ENCODE results near the gene MAP2K3. TPM values are rescaled to one million over a fixed set of nuclear protein-coding genes. Genes with fewer than 3 reads are reported as not detected.

MAP2K3 gene
- total RNA-seq, 1 experiment from 2014 or later: 50.9 TPM

DNA sequence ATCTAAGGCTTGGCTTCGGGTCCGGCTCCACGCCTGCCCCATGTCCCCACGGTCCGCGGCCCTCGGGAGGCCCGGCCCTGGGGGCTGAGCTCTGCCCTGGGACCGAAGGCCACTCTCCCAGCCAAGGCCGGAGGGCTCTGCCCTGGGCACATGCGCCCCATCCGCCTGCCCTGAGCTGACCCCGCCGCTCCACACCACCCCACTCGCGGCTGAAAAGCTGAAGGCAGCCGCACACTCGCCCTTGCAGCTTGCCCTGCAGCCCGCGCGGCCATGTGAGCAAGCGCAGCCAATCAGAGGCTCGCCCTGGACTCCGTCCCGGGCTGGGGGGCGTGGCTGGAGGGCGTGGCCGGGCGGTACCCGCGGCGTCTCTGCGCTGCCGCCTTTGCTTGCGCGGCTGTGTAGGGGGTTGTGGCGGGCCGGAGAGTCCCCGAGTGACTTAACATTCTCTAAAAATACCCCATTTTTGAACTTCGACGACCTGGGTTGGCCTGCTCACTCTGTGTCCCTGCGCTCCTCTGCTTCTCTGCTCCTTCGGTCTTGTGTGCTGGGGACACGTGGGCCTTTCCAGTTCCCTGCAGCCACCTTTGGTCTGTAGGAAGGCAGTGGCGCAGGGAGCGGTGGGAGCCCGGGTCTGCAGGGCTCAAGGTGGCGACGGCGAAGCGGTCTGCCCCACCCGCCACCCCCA, 8.8 kb upstream of the MAP2K3 start:
- Histone ChIP-seq H3K9me3 (no peaks in the 10 kb centered on the region), H3K36me3 (ENCODE audit: control insufficient read depth, insufficient read depth, low read length) (no peaks in the 10 kb centered on the region), H3K4me3 (ENCODE audit: low read depth, low read length) (peak overlapping the region; percentile 87), H3K4me1 (peaks cover 4% of the 10 kb centered on the region), H3K27me3 (replicated peaks; ENCODE audit: control insufficient read depth, insufficient read depth, low read length) (no peaks in the 10 kb centered on the region; the same call in 1 of the 2 replicates)
- POLR2A ChIA-PET: interaction anchor here (0.6 to 1.6 kb wide), 6 partner anchors 11 to 283 kb away, joined by 3 to 8 read pairs (median 4); no protein-coding TSS in a partner anchor
- peak; percentile 92 to 97 for DNase-seq
- TF ChIP-seq, protein P1, sequence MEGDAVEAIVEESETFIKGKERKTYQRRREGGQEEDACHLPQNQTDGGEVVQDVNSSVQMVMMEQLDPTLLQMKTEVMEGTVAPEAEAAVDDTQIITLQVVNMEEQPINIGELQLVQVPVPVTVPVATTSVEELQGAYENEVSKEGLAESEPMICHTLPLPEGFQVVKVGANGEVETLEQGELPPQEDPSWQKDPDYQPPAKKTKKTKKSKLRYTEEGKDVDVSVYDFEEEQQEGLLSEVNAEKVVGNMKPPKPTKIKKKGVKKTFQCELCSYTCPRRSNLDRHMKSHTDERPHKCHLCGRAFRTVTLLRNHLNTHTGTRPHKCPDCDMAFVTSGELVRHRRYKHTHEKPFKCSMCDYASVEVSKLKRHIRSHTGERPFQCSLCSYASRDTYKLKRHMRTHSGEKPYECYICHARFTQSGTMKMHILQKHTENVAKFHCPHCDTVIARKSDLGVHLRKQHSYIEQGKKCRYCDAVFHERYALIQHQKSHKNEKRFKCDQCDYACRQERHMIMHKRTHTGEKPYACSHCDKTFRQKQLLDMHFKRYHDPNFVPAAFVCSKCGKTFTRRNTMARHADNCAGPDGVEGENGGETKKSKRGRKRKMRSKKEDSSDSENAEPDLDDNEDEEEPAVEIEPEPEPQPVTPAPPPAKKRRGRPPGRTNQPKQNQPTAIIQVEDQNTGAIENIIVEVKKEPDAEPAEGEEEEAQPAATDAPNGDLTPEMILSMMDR (IDR thresholded peaks at IDR 0.05; ENCODE audit: insufficient read depth in 1 of 2, low read depth in 1 of 2, low read length in 1 of 2, severe bottlenecking in 1 of 2, unreplicated experiment in 1 of 2): peak in 1 of 2 experiments; percentile 35
- no peaks in the 10 kb centered on the region for H3K27me3 Mint-ChIP-seq (ENCODE audit: insufficient read depth, unreplicated experiment)
- intact Hi-C loops (cut with micrococcal nuclease; ENCODE audit: unreplicated experiment): loop anchor here (2.0 kb wide), 1 partner anchor 61 kb away; the partner anchor contains the start of gene TMEM11
- H3K4me3 Mint-ChIP-seq (ENCODE audit: unreplicated experiment): peak overlapping the region; percentile 90
- H3K9me3 Mint-ChIP-seq (ENCODE audit: unreplicated experiment): no peaks in the 10 kb centered on the region
- H3K36me3 Mint-ChIP-seq (ENCODE audit: insufficient read depth, unreplicated experiment): peaks cover 6% of the 10 kb centered on the region
- H3K27ac Mint-ChIP-seq (ENCODE audit: unreplicated experiment): peak overlapping the region; percentile 83
- CTCF ChIA-PET: interaction anchor here (0.8 to 1.4 kb wide), 8 partner anchors 11 to 237 kb away, joined by 3 to 4 read pairs (median 4); no protein-coding TSS in a partner anchor
- BruUV-seq (replicated peaks): no TSS peak
- peaks cover 7% of the 10 kb centered on the region for H3K4me1 Mint-ChIP-seq (ENCODE audit: low read depth, unreplicated experiment)

DNA sequence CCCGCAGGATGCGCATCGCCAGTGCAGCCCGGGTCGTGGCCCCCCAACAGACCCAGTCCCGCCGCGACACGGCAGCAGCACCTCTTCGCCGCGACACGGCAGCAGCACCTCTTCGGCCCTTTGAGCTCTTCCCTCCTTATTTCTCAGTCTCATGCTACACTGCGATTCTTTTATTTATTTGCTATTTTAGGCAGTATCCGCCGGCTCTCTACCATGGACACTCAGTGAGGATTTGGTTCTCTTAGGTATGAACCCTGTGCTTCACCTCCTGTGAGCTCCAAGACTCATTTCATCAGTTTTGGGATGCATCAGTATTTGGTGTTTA, 8.3 kb upstream of the MAP2K3 start:
- Mint-ChIP-seq H3K9me3 (ENCODE audit: unreplicated experiment) (no peaks in the 10 kb centered on the region), H3K4me3 (ENCODE audit: unreplicated experiment) (peak overlapping the region; percentile 90), H3K27me3 (ENCODE audit: insufficient read depth, unreplicated experiment) (no peaks in the 10 kb centered on the region), H3K27ac (ENCODE audit: unreplicated experiment) (peak overlapping the region; percentile 83), H3K4me1 (ENCODE audit: low read depth, unreplicated experiment) (peaks cover 7% of the 10 kb centered on the region), H3K36me3 (ENCODE audit: insufficient read depth, unreplicated experiment) (peaks cover 6% of the 10 kb centered on the region)
- no peak for DNase-seq
- ChIA-PET POLR2A (interaction anchor here (0.6 to 1.6 kb wide), 3 partner anchors 43 to 133 kb away, joined by 4 to 5 read pairs (median 4); no protein-coding TSS in a partner anchor), CTCF (interaction anchor here (0.8 to 1.4 kb wide), 5 partner anchors 10 to 235 kb away, joined by 3 to 4 read pairs (median 4); no protein-coding TSS in a partner anchor)
- TSS peak; percentile 85 for BruUV-seq (replicated peaks)
- no peaks in the 10 kb centered on the region for H3K36me3 ChIP-seq (ENCODE audit: control insufficient read depth, insufficient read depth, low read length)
- H3K4me3 ChIP-seq (ENCODE audit: low read depth, low read length): peak overlapping the region; percentile 87
- H3K4me1 ChIP-seq: peaks cover 4% of the 10 kb centered on the region
- H3K9me3 ChIP-seq: no peaks in the 10 kb centered on the region
- intact Hi-C loops (cut with micrococcal nuclease; ENCODE audit: unreplicated experiment): no loop called here
- TF ChIP-seq, protein P1 (IDR thresholded peaks at IDR 0.05; ENCODE audit: insufficient read depth in 1 of 2, low read depth in 1 of 2, low read length in 1 of 2, severe bottlenecking in 1 of 2, unreplicated experiment in 1 of 2): no peak
- no peaks in the 10 kb centered on the region; the same call in 1 of the 2 replicates for H3K27me3 ChIP-seq (replicated peaks; ENCODE audit: control insufficient read depth, insufficient read depth, low read length)

DNA sequence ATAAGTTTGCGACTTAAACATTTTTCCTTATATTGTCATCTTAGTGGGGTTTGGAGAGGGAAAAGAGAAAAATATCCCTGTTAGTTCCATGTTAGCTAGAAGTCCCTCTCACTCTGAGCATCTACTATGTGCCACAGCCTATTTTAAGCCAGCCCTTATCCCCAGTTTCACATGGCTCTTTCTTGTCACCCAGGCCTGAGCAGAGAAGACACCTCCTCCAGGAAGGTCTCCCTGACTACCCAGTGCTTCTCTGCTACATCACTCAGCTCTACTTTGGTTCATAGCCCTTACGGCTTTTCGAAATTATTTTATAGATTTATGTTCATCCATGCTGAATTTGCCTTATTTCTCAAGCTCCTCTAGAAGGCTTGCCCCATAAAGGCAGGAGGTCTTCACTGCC, 7.2 kb upstream of the MAP2K3 start:
- Histone ChIP-seq H3K36me3 (ENCODE audit: control insufficient read depth, insufficient read depth, low read length) (no peaks in the 10 kb centered on the region), H3K9me3 (no peaks in the 10 kb centered on the region), H3K4me3 (ENCODE audit: low read depth, low read length) (no peak overlapping the region), H3K27me3 (replicated peaks; ENCODE audit: control insufficient read depth, insufficient read depth, low read length) (no peaks in the 10 kb centered on the region; the same call in 1 of the 2 replicates), H3K4me1 (peaks cover 4% of the 10 kb centered on the region)
- H3K36me3 Mint-ChIP-seq (ENCODE audit: insufficient read depth, unreplicated experiment): peaks cover 7% of the 10 kb centered on the region
- H3K4me3 Mint-ChIP-seq (ENCODE audit: unreplicated experiment): no peak overlapping the region
- H3K4me1 Mint-ChIP-seq (ENCODE audit: low read depth, unreplicated experiment): peaks cover 7% of the 10 kb centered on the region
- H3K27me3 Mint-ChIP-seq (ENCODE audit: insufficient read depth, unreplicated experiment): no peaks in the 10 kb centered on the region
- H3K9me3 Mint-ChIP-seq (ENCODE audit: unreplicated experiment): no peaks in the 10 kb centered on the region
- ChIA-PET CTCF (no interaction called here), POLR2A (no interaction called here)
- BruUV-seq (replicated peaks): no TSS peak
- no peak for DNase-seq
- H3K27ac Mint-ChIP-seq (ENCODE audit: unreplicated experiment): no peak overlapping the region
- intact Hi-C loops (cut with micrococcal nuclease; ENCODE audit: unreplicated experiment): no loop called here
- TF ChIP-seq, protein P1 (IDR thresholded peaks at IDR 0.05; ENCODE audit: insufficient read depth in 1 of 2, low read depth in 1 of 2, low read length in 1 of 2, severe bottlenecking in 1 of 2, unreplicated experiment in 1 of 2): no peak
